OCI-LY3 (cell line): Measurements from ENCODE around the gene ANKDD1B.

Experiments used
- CTCF ChIP-seq: fragments of 200-600, 300-600 bp; sonication (generic); IDR thresholded peaks from 2 replicates; pipeline ENCODE4 v1.5.1; 2014; ENCODE audit warnings: antibody characterized with exemption, low read length, low read depth
- EZH2phosphoT487 ChIP-seq: fragments of 200-600 bp; shearing (Covaris generic); IDR thresholded peaks from 2 replicates; pipeline ENCODE4 v1.6.1; 2018; ENCODE audit warnings: antibody characterized with exemption, mixed run types, low read depth

DNA sequence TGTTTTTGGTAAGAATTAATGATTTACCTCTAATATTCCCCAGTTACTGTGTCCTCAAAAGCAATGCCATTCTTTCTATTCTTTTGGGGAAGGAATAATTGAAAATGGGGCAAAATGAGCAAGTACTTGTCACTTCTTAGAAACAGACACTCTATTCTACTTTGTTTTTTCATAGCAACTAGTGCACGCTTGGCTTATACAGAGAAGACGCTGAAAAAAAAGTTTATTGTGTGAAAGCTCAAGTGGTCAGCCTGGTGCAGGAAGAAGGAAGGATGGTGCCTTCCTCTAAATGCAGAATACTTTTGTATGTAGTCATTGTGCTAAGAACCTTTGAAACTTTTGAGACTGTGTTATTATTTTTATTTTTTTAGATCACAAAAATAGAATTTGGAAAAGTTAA lies 29.6 kb downstream of the ANKDD1B start:
- TF ChIP-seq CTCF (no peak), EZH2phosphoT487 (no peak)
